K562 (cell line): ENCODE results near the gene TP53BP2. TPM values are rescaled to one million over a fixed set of nuclear protein-coding genes. Genes with fewer than 3 reads are reported as not detected.

Experiments
- BACH1 ChIP-seq: fragments of 200-800 bp; sonication (Bioruptor generic); IDR thresholded peaks from 2 replicates; pipeline ENCODE4 v1.6.1; 2016; ENCODE audit warnings: missing genetic modification characterization, missing compliant biosample characterization
- BCLAF1 ChIP-seq, 2 experiments: fragments of 450-650 bp in 1 of 2; IDR thresholded peaks; 2 replicates each; pipeline ENCODE4 v1.6.1; 2011 to 2017; ENCODE audit warnings: low read depth in 2 of 2, antibody characterized with exemption in 1 of 2, borderline replicate concordance in 1 of 2, low read length in 1 of 2, mild to moderate bottlenecking in 1 of 2, mixed read lengths in 1 of 2; ENCODE audit not compliant: control insufficient read depth in 1 of 2
- CTBP1 ChIP-seq: fragments of 450-650 bp; IDR thresholded peaks from 2 replicates; pipeline ENCODE4 v1.6.1; 2016; ENCODE audit warnings: borderline replicate concordance
- GATA2 ChIP-seq: sonication (generic); formaldehyde crosslinking; IDR thresholded peaks from 2 replicates; pipeline ENCODE4 v1.4.0; 2020; ENCODE audit warnings: mild to moderate bottlenecking, missing genetic modification reagents
- HEY1 ChIP-seq: fragments of 250-450 bp; sonication (Bioruptor Pico); IDR thresholded peaks from 2 replicates; pipeline ENCODE4 v1.5.0; 2020; ENCODE audit warnings: mild to moderate bottlenecking, moderate library complexity, borderline replicate concordance
- KDM1A ChIP-seq, 2 experiments: fragments of 450-650 bp; IDR thresholded peaks; 2 replicates each; pipeline ENCODE4 v1.6.1; 2016; ENCODE audit warnings: mild to moderate bottlenecking in 2 of 2
- MYNN ChIP-seq, 2 experiments: sonication (generic); formaldehyde crosslinking in 1 of 2; IDR thresholded peaks; 2 replicates each; pipeline versions ENCODE4 v1.5.0 to v1.6.1; 2016 to 2020; ENCODE audit warnings: antibody characterized with exemption in 1 of 2, missing genetic modification reagents in 1 of 2
- NKRF ChIP-seq: fragments of 450-650 bp; IDR thresholded peaks from 2 replicates; pipeline ENCODE4 v1.6.1; 2016; ENCODE audit warnings: borderline replicate concordance
- NR1H2 ChIP-seq: sonication (generic); formaldehyde crosslinking; IDR thresholded peaks from 2 replicates; pipeline ENCODE4 v1.4.0; 2020; ENCODE audit warnings: mild to moderate bottlenecking, missing genetic modification reagents
- SMARCE1 ChIP-seq: fragments of 450-650 bp; IDR thresholded peaks from 2 replicates; pipeline ENCODE4 v1.7.1; 2016; ENCODE audit warnings: mild to moderate bottlenecking
- STAT5A ChIP-seq: IDR thresholded peaks from 2 replicates; pipeline ENCODE4 v1.6.1; 2012; ENCODE audit warnings: low read length, inconsistent platforms, borderline replicate concordance
- TBL1XR1 ChIP-seq, 2 experiments: IDR thresholded peaks; 2 replicates each; pipeline ENCODE4 v1.6.1; 2012; ENCODE audit warnings: improper control_type of control experiment in 2 of 2, low read length in 2 of 2, mild to moderate bottlenecking in 1 of 2
- TCF3 ChIP-seq: sonication (generic); formaldehyde crosslinking; IDR thresholded peaks from 2 replicates; pipeline ENCODE4 v1.4.0; 2020; ENCODE audit warnings: mild to moderate bottlenecking, missing genetic modification reagents
- TRIM28 ChIP-seq: fragments of 450-650 bp; IDR thresholded peaks from 2 replicates; pipeline ENCODE4 v1.6.1; 2017
- XRCC5 ChIP-seq: fragments of 200-400 bp; formaldehyde crosslinking; IDR thresholded peaks from 2 replicates; pipeline ENCODE4 v1.6.1; 2017; ENCODE audit warnings: low read depth, mild to moderate bottlenecking, low read length
- ZC3H11A ChIP-seq: IDR thresholded peaks from 2 replicates; pipeline ENCODE4 v1.6.1; 2012; ENCODE audit warnings: low read depth, low read length, improper control_type of control experiment
- ZFX ChIP-seq: sonication (generic); formaldehyde crosslinking; IDR thresholded peaks from 2 replicates; pipeline ENCODE4 v1.8.0; 2022; ENCODE audit warnings: mild to moderate bottlenecking, missing genetic modification reagents, moderate library complexity
- ZNF197 ChIP-seq: fragments of 200-800 bp; sonication (Bioruptor generic); IDR thresholded peaks from 2 replicates; pipeline ENCODE4 v1.6.1; 2016; ENCODE audit warnings: low read depth, missing genetic modification characterization, missing compliant biosample characterization
- ZNF224 ChIP-seq: sonication (generic); formaldehyde crosslinking; IDR thresholded peaks from 2 replicates; pipeline ENCODE4 v1.8.0; 2022; ENCODE audit warnings: mild to moderate bottlenecking, missing genetic modification reagents
- ZNF3 ChIP-seq: fragments of 250-450 bp; sonication (Bioruptor Pico); IDR thresholded peaks from 2 replicates; pipeline ENCODE4 v1.5.0; 2021; ENCODE audit warnings: mild to moderate bottlenecking, moderate library complexity
- ZNF584 ChIP-seq: fragments of 200-800 bp; sonication (Bioruptor generic); IDR thresholded peaks from 2 replicates; pipeline ENCODE4 v1.6.1; 2016; ENCODE audit warnings: low read depth, mild to moderate bottlenecking, missing genetic modification characterization, missing compliant biosample characterization
- ZNF644 ChIP-seq: fragments of 200-800 bp; sonication (Bioruptor generic); IDR thresholded peaks from 2 replicates; pipeline ENCODE4 v1.6.1; 2016; ENCODE audit warnings: low read depth, missing genetic modification characterization, missing compliant biosample characterization
- ZZZ3 ChIP-seq: fragments of 450-650 bp; IDR thresholded peaks from 2 replicates; pipeline ENCODE4 v1.6.1; 2016; ENCODE audit warnings: antibody characterized with exemption, mild to moderate bottlenecking, moderate library complexity
- polyA plus RNA-seq, 8 experiments: library from polyadenylated mRNA; depleted of rRNA in 4 of 8; stranded (reverse) in 5 of 8; unstranded in 3 of 8; fragments of >200 nt; fragmentation: Nextera tagmentation in 2 of 8; fragmentation: Illumina TruSeq in 1 of 8; extraction: Ambion mirVana in 2 of 8; extraction: Trizol in 1 of 8; gene quantifications; 2 replicates each; pipeline versions ENCODE4 v1.2.1 to v1.2.3, GENCODE V29; 2011 to 2014; ENCODE audit warnings: inconsistent platforms in 1 of 8, missing spikeins in 1 of 8
- total RNA-seq, 7 experiments: library from RNA; depleted of rRNA in 6 of 7; stranded (reverse); fragments of >200 nt in 6 of 7; fragmentation: Illumina TruSeq in 2 of 7; extraction: Trizol in 2 of 7; gene quantifications; 2 replicates each; pipeline versions ENCODE4 v1.2.1 to v1.2.3, GENCODE V29; 2011 to 2021; ENCODE audit warnings: low replicate concordance in 1 of 7
- TF ChIP-seq, protein P1 (sequence below): fragments of 450-650 bp; IDR thresholded peaks from 2 replicates; pipeline ENCODE4 v1.6.1; 2016

TP53BP2 gene
- total and polyA plus RNA-seq, 9 of the 15 experiments (the other 6 are each of a cell fraction or from before 2014, with no cell fraction given), result 17.0 to 69.6 (median 40.1) TPM

DNA sequence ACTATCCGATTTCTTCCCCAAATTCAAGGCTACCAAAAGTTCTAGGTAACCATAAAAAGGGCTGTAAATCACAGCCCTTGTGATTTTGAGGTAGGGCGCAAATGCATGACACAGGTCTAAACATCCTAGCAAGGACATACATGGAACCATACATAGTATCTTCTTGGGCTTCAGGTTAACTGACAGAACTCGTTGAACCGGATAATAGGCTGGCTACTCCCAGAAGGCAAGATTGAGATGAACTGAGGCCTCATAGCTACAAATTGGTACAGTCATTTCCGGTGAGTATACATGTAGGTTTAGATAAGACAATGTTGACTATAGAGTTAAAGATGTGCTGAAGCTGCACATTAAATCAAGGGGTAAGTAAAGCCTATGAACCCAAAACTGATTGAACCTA lies 27.3 kb upstream of the TP53BP2 start (continued):
- no peak for TF ChIP-seq BCLAF1 (IDR thresholded peaks at IDR 0.05; ENCODE audit: borderline replicate concordance in 1 of 2, control insufficient read depth in 1 of 2, low read depth in 2 of 2, low read length in 1 of 2)
- no peak for TF ChIP-seq TRIM28
- TF ChIP-seq NR1H2 (CRISPR knock-in tag), result no peak
- TF ChIP-seq HEY1 (CRISPR knock-in tag), result no peak
- no peak for TF ChIP-seq ZNF224 (CRISPR knock-in tag)
- peak; percentile 32; the same call in 1 of the 2 replicates for TF ChIP-seq STAT5A
- TF ChIP-seq ZNF197 (CRISPR knock-in tag), result no peak
- TF ChIP-seq TCF3 (CRISPR knock-in tag), result peak; percentile 77
- TF ChIP-seq BACH1, result no peak
- no peak for TF ChIP-seq GATA2 (CRISPR knock-in tag)
- no peak for TF ChIP-seq ZNF3
- no peak for TF ChIP-seq ZNF644 (tag)
- no peak for TF ChIP-seq ZC3H11A
- no peak; the same call in 1 of the 2 replicates for TF ChIP-seq ZNF584 (CRISPR knock-in tag)
- TF ChIP-seq KDM1A (IDR thresholded peaks at IDR 0.05), result peak; percentile 88 to 89
- TF ChIP-seq XRCC5, result no peak
- TF ChIP-seq, protein P1, sequence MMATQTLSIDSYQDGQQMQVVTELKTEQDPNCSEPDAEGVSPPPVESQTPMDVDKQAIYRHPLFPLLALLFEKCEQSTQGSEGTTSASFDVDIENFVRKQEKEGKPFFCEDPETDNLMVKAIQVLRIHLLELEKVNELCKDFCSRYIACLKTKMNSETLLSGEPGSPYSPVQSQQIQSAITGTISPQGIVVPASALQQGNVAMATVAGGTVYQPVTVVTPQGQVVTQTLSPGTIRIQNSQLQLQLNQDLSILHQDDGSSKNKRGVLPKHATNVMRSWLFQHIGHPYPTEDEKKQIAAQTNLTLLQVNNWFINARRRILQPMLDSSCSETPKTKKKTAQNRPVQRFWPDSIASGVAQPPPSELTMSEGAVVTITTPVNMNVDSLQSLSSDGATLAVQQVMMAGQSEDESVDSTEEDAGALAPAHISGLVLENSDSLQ, result peak; percentile 73
- TF ChIP-seq SMARCE1, result peak; percentile 69; the same call in 1 of the 2 replicates
- peak; percentile 26; the same call in 1 of the 2 replicates for TF ChIP-seq CTBP1
- no peak for TF ChIP-seq ZZZ3
- TF ChIP-seq ZFX (CRISPR knock-in tag), result no peak
- TF ChIP-seq NKRF, result no peak
- no peak for TF ChIP-seq MYNN (IDR thresholded peaks at IDR 0.05)
- no peak for TF ChIP-seq MYNN (CRISPR knock-in tag; IDR thresholded peaks at IDR 0.05)
- TF ChIP-seq TBL1XR1 (IDR thresholded peaks at IDR 0.05; ENCODE audit: low read length in 2 of 2), result no peak
